ENCODE results near the gene SOHLH1. TPM values are rescaled to one million over a fixed set of nuclear protein-coding genes. Genes with fewer than 3 reads are reported as not detected.

SOHLH1 gene
- total RNA-seq, 1 experiment from 2014 or later = not detected

GRCh38 chr9:135659252-135659651 lies 40.0 kb downstream of the SOHLH1 start:
- CTCF ChIA-PET = no interaction called here
- Histone ChIP-seq H3K4me1 (ENCODE audit: control insufficient read depth in 1 of 2, insufficient read depth in 2 of 2, low read length in 2 of 2) (no peaks in the 10 kb centered on the region), H3K79me2 (ENCODE audit: insufficient read depth, low read length) (no peaks in the 10 kb centered on the region), H3K36me3 (ENCODE audit: control insufficient read depth in 1 of 2, insufficient read depth in 2 of 2, low read length in 2 of 2) (no peaks in the 10 kb centered on the region), H3K4me2 (ENCODE audit: low read length) (no peak overlapping the region), H3K9ac (ENCODE audit: low read length) (no peak overlapping the region), H4K20me1 (ENCODE audit: insufficient read depth) (no peaks in the 10 kb centered on the region), H2AFZ (ENCODE audit: low read depth, low read length, poor library complexity, severe bottlenecking) (no peak overlapping the region), H3K27ac (ENCODE audit: low read depth, low read length) (no peak overlapping the region), H3K9me3 (ENCODE audit: control insufficient read depth in 1 of 2, insufficient read depth in 1 of 2, low read depth in 1 of 2, low read length in 2 of 2) (no peaks in the 10 kb centered on the region), H3K4me3 (replicated peaks in 1 of 2; ENCODE audit: low read depth in 1 of 2, low read length in 2 of 2) (no peak overlapping the region), H3K9me2 (ENCODE audit: insufficient read depth) (no peaks in the 10 kb centered on the region), H3K27me3 (ENCODE audit: insufficient read depth, low read length) (no peaks in the 10 kb centered on the region)
- BruUV-seq (replicated peaks) = no TSS peak
- TF ChIP-seq FOSL1 (IDR thresholded peaks at IDR 0.05; ENCODE audit: low read depth) = no peak
- no peak for TF ChIP-seq CTCF (IDR thresholded peaks at IDR 0.05 in 2 of 3, conservative IDR thresholded peaks at IDR 0.05 in 1 of 3; ENCODE audit: borderline replicate concordance in 1 of 3, insufficient read depth in 1 of 3, low read depth in 2 of 3, low read length in 2 of 3)
- TF ChIP-seq SIN3A (IDR thresholded peaks at IDR 0.05; ENCODE audit: low read depth) = no peak
- no peak for TF ChIP-seq ELF1 (IDR thresholded peaks at IDR 0.05; ENCODE audit: borderline replicate concordance, low read depth)
- no peak for TF ChIP-seq POLR2AphosphoS5 (IDR thresholded peaks at IDR 0.05; ENCODE audit: low read depth, low read length)
- TF ChIP-seq POLR2A (IDR thresholded peaks at IDR 0.05; ENCODE audit: borderline replicate concordance, extremely low read depth, insufficient read depth, insufficient read length) = no peak
- no peak for TF ChIP-seq ZNF274 (IDR thresholded peaks at IDR 0.05; ENCODE audit: low read depth, low read length)
- TF ChIP-seq EZH2phosphoT487 (IDR thresholded peaks at IDR 0.05; ENCODE audit: borderline replicate concordance) = no peak
- TF ChIP-seq TCF7L2 (IDR thresholded peaks at IDR 0.05; ENCODE audit: borderline replicate concordance, extremely low read depth, insufficient read depth, insufficient read length) = no peak
- no peak for TF ChIP-seq SP1 (IDR thresholded peaks at IDR 0.05; ENCODE audit: low read depth)
- TF ChIP-seq SRF (IDR thresholded peaks at IDR 0.05; ENCODE audit: low read depth) = no peak
- no peak for TF ChIP-seq ATF3 (IDR thresholded peaks at IDR 0.05)
- TF ChIP-seq REST (IDR thresholded peaks at IDR 0.05; ENCODE audit: low read depth) = no peak
- TF ChIP-seq ZBTB33 (IDR thresholded peaks at IDR 0.05; ENCODE audit: extremely low read depth, insufficient replicate concordance, low read length) = no peak
- no peak for TF ChIP-seq MAX (IDR thresholded peaks at IDR 0.05)
- no peak for TF ChIP-seq EGR1 (IDR thresholded peaks at IDR 0.05; ENCODE audit: low read depth)
- no peak for TF ChIP-seq CEBPB (IDR thresholded peaks at IDR 0.05; ENCODE audit: low read depth)
- TF ChIP-seq EZH2 (IDR thresholded peaks at IDR 0.05) = no peak
- no peak for TF ChIP-seq RAD21 (IDR thresholded peaks at IDR 0.05; ENCODE audit: low read depth)
- POLR2A ChIA-PET = no interaction called here
- DNase-seq (ENCODE audit: low read depth, low spot score) = no peak
- ATAC-seq = no peak
- intact Hi-C loops (cut with micrococcal nuclease) = no loop called here
- RAD21 ChIA-PET (ENCODE audit: low non-redundant PET in 1 of 2, low total read pairs in 2 of 2, uncharacterized antibody in 2 of 2, unreplicated experiment in 2 of 2) = no interaction called here

Measured in HCT116 (cell line).